Measurements from ENCODE around the gene RPL36.
A peak's percentile ranks its signal among the peaks of the same experiment; 100 is the strongest.

RPL36 gene

GRCh38 chr19:5680084-5680436, 10.0 kb upstream of the RPL36 start:
- TF ChIP-seq ISL1 (CRISPR knock-in tag; IDR thresholded peaks at IDR 0.05) (no peak), ZC3H10 (CRISPR knock-in tag; IDR thresholded peaks at IDR 0.05) (no peak), TOX (CRISPR knock-in tag; IDR thresholded peaks at IDR 0.05; ENCODE audit: borderline replicate concordance) (no peak), ARNTL (CRISPR knock-in tag; IDR thresholded peaks at IDR 0.05; ENCODE audit: borderline replicate concordance, low read depth) (no peak), OSR1 (CRISPR knock-in tag; IDR thresholded peaks at IDR 0.05) (no peak), CREB5 (CRISPR knock-in tag; IDR thresholded peaks at IDR 0.05; ENCODE audit: low read depth) (no peak), ZFP3 (CRISPR knock-in tag; IDR thresholded peaks at IDR 0.05) (no peak)
- peak; percentile 26 for ATAC-seq

GRCh38 chr19:5680437-5681368, 9.4 kb upstream of the RPL36 start, which contains the start of the genes HSD11B1L and MICOS13:
Gene HSD11B1L, plus strand, starts transcription at chr19:5681027. Its CDS starts 3,806 bp downstream, at chr19:5684833.
Gene MICOS13, minus strand, starts transcription at chr19:5680516. Its CDS starts 30 bp downstream, at chr19:5680486.
- TF ChIP-seq GLIS3 (CRISPR knock-in tag; IDR thresholded peaks at IDR 0.05): no peak
- TF ChIP-seq BACH2 (CRISPR knock-in tag; IDR thresholded peaks at IDR 0.05; ENCODE audit: borderline replicate concordance): no peak
- no peak for TF ChIP-seq PPARA (CRISPR knock-in tag; IDR thresholded peaks at IDR 0.05; ENCODE audit: borderline replicate concordance)
- TF ChIP-seq TCF4 (CRISPR knock-in tag; IDR thresholded peaks at IDR 0.05; ENCODE audit: borderline replicate concordance): no peak
- no peak for TF ChIP-seq ZNF70 (CRISPR knock-in tag; IDR thresholded peaks at IDR 0.05)
- no peak for TF ChIP-seq OSR1 (CRISPR knock-in tag; IDR thresholded peaks at IDR 0.05)
- TF ChIP-seq CSDC2 (CRISPR knock-in tag; IDR thresholded peaks at IDR 0.05): no peak; the same call in 1 of the 2 replicates
- ATAC-seq: peak; percentile 97

- no peak for ATAC-seq
- TF ChIP-seq TSHZ2 (CRISPR knock-in tag; IDR thresholded peaks at IDR 0.05) (no peak), CSDC2 (CRISPR knock-in tag; IDR thresholded peaks at IDR 0.05) (no peak), ZNF8 (CRISPR knock-in tag; IDR thresholded peaks at IDR 0.05) (no peak), CSRNP3 (CRISPR knock-in tag; IDR thresholded peaks at IDR 0.05) (no peak), ISL1 (CRISPR knock-in tag; IDR thresholded peaks at IDR 0.05) (no peak), ESRRG (CRISPR knock-in tag; IDR thresholded peaks at IDR 0.05) (no peak), ARNTL (CRISPR knock-in tag; IDR thresholded peaks at IDR 0.05; ENCODE audit: borderline replicate concordance, low read depth) (no peak), GLIS3 (CRISPR knock-in tag; IDR thresholded peaks at IDR 0.05) (no peak), SNAI2 (CRISPR knock-in tag; IDR thresholded peaks at IDR 0.05) (no peak), RARB (CRISPR knock-in tag; IDR thresholded peaks at IDR 0.05) (no peak), OSR1 (CRISPR knock-in tag; IDR thresholded peaks at IDR 0.05) (no peak)
Observed at GRCh38 chr19:5681391-5682106, 8.5 kb upstream of the RPL36 start.

GRCh38 chr19:5682107-5682482, 8.0 kb upstream of the RPL36 start:
- ATAC-seq: no peak
- TF ChIP-seq ZNF70 (CRISPR knock-in tag; IDR thresholded peaks at IDR 0.05) (no peak), ZNF8 (CRISPR knock-in tag; IDR thresholded peaks at IDR 0.05) (no peak), CREB5 (CRISPR knock-in tag; IDR thresholded peaks at IDR 0.05; ENCODE audit: low read depth) (no peak), ESRRG (CRISPR knock-in tag; IDR thresholded peaks at IDR 0.05) (no peak), ISL1 (CRISPR knock-in tag; IDR thresholded peaks at IDR 0.05) (no peak), POU6F1 (CRISPR knock-in tag; IDR thresholded peaks at IDR 0.05; ENCODE audit: borderline replicate concordance, low read depth) (no peak), TSHZ2 (CRISPR knock-in tag; IDR thresholded peaks at IDR 0.05) (no peak), SNAI2 (CRISPR knock-in tag; IDR thresholded peaks at IDR 0.05) (no peak), ZC3H10 (CRISPR knock-in tag; IDR thresholded peaks at IDR 0.05) (no peak), ZFP30 (CRISPR knock-in tag; IDR thresholded peaks at IDR 0.05) (no peak)

Measured in SK-N-SH treated with all-trans-retinoic acid at 6 μM for 48 hours (cell line).